ENCODE results near the gene ZNF76.

Gene ZNF76

DNA sequence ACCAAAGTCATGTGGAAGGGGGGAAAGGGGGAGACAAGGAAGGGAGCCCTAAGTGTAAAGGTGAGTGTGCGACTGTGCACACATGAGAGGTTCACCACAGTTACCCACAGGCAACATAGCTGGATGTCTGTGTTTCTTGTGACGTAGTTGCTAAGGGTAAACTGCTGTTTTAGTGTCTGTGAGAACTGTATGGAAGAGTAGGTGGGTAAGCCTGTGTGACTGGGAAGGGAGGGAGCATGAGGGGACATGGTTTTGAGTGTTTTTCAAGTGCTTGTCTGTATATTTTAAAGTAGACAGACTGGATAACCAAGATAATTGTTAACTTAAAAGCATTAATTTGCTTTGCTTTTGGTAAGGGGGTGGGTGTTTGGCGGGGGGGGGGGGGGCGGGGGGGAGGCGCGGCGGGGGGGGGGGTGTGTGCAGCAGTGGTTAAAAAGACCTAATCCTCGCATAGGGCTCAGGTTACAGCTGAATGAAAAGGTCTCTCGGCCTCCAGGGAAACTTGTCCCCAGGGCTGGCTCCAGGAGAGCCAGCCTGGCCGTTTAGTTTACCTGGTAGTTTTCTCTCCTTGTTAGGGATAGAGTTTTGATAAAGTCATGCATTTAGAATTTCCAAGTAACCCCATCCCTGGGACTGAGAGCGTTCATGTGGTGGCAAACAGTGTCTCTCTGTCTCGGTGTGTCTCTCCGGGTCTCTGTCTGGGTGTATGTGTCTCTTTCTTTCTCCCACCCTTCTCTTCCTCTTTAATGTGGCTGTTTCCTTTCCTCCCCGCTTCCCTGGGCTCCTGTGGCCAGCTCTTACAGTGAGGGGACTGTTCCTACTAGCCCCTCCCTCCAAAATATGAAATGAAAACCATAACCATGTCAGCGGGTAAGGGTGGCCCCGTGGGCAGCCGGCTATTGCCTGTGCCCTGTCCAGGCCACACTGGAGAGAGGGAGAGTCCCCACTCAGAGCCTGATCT, 42.4 kb upstream of the ZNF76 start:
- TF ChIP-seq, protein P1, sequence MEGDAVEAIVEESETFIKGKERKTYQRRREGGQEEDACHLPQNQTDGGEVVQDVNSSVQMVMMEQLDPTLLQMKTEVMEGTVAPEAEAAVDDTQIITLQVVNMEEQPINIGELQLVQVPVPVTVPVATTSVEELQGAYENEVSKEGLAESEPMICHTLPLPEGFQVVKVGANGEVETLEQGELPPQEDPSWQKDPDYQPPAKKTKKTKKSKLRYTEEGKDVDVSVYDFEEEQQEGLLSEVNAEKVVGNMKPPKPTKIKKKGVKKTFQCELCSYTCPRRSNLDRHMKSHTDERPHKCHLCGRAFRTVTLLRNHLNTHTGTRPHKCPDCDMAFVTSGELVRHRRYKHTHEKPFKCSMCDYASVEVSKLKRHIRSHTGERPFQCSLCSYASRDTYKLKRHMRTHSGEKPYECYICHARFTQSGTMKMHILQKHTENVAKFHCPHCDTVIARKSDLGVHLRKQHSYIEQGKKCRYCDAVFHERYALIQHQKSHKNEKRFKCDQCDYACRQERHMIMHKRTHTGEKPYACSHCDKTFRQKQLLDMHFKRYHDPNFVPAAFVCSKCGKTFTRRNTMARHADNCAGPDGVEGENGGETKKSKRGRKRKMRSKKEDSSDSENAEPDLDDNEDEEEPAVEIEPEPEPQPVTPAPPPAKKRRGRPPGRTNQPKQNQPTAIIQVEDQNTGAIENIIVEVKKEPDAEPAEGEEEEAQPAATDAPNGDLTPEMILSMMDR (conservative IDR thresholded peaks at IDR 0.05) = no peak
- no peak overlapping the region for H3K27ac ChIP-seq

DNA sequence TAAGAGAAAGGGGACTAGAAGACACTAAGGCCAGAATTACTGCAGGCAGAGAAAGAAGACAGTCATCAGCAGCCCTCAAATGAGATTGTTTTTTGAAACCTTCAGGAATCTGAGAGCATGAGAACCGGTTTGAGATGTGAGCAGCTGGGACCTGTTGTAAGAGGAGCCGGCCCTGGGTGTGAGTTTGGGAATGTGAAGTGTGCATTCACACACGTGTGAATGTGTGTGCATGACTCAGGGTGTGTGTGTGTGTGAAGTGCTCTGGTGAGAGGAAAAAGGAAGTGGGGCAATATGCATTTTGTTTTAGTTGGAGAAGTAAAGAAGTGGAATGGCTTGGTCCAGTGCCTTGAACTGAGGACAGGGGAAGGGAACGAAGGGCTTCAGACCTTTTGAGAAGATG, 41.5 kb upstream of the ZNF76 start:
- TF ChIP-seq, protein P1 (conservative IDR thresholded peaks at IDR 0.05) = no peak
- no peak overlapping the region for H3K27ac ChIP-seq

DNA sequence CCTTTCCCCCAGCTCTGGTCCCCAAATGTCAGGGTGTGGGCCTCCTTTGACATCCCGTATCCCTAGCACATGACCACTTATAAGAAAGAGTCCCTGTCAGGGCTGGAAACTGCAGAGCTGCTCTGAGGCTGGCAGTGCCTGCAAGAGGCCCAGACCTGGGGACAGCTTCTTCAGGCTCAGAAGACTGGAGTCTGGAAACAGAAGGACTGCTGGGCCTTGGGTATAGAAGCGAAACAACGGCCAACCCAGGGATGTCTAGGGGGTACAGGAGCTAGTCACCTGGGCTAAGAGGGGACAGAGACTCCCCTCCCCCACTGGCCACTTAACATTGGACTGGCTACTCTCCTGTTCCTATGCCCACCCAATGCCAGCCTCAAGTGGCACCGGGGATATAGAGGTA, 41.1 kb upstream of the ZNF76 start:
- TF ChIP-seq, protein P1 (conservative IDR thresholded peaks at IDR 0.05) = no peak
- H3K27ac ChIP-seq = no peak overlapping the region

DNA sequence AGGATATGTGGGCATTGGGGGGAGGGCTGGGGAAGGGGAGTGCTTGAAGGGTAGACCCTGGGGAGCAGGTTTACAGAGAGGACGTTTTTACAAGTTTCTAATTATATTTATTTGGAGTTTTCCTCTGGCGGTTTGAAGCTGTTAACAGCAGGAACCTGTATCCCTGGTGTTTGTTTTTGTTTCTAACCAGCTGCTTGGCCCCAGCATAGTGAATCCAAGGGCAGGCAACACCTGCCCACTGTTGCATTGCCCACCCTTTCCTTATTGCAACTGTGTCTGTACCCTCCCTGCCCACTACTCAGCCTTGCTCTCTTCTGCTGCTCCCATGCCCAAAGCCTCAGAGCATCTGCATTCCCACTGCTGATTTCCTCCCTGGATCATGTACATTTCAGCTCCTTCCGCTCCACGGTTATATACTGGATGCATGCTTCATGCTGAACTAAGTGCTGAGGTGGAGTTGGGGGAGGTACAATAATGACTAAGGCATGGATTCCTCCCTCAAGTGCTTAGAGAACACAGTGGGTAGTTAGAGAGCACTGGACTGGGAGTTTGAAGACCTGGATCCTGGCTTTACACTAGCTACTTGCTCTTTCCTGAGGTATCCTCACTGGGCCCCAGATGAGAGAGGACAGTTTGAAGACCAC, 39.7 kb upstream of the ZNF76 start:
- TF ChIP-seq, protein P1 (conservative IDR thresholded peaks at IDR 0.05) = no peak
- H3K27ac ChIP-seq = no peak overlapping the region

DNA sequence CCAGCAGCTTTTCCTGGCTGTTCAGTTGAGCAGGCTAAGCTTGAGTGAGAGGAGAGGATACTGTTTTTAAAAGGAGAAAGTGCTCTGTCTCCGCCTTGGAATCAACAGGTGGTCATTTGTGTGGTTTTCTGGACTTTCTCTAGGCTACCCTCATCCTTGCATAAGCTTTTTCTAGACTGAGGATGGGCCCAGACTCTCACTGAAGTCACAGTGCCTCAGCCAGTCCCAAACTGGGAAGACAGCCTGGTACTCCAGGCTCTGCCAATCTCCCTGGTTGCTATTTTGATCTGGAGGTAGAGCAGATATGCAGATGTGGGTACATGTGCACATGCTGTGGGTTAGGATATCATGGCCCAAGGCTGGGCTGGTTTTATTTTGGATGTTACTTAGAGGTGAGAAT, 38.8 kb upstream of the ZNF76 start:
- no peak overlapping the region for H3K27ac ChIP-seq
- TF ChIP-seq, protein P1 (conservative IDR thresholded peaks at IDR 0.05) = no peak

DNA sequence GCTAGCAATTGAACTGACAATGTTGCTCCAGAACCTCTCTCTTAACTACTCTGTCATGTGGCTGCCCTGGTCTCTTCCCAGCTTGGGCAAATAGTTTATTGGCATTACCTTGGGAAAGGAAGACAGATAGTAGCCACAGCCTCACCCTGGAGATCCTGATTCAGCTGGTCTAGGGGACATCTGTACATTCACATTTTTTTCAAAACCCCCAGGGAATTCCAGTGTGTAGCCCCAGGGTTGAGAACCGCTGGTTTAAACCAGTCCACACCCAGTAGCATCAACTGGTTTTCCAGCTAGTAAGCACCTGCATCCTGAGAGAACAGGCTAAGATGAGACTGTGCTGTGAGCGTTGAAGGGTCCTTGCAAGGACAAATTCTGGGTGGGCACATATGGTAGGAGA, 36.1 kb upstream of the ZNF76 start:
- no peak overlapping the region for H3K27ac ChIP-seq
- TF ChIP-seq, protein P1 (conservative IDR thresholded peaks at IDR 0.05) = no peak

DNA sequence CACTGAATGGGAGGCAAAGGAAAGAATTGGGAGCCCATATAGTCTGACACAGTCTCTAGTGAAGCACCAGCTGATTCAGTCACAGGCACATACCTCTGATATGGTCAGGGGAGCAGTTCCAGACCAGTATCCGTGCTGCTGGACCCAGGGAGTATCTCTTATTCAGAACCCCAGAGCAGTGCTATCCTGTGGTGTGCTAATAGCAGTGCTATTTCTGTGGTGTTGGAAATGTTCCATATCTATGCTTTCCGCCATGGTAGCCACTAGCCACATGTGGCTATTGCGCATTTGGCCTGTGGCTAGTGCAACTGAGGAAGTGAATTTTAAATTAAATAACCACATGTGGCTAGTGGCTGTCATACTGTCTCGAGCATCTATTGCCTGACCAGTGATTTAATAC, 34.8 kb upstream of the ZNF76 start:
- no peak overlapping the region for H3K27ac ChIP-seq
- TF ChIP-seq, protein P1 (conservative IDR thresholded peaks at IDR 0.05) = no peak
